DND-41 (cell line): ENCODE data around the gene VTCN1.
"Not testable (repeated sequence)": the region's sequence is repeated elsewhere in the genome, so short reads cannot be mapped to it uniquely, and the experiment has no call there.

Source experiments
- ATAC-seq: fragments of 200-7000 bp; cut with Tn5 transposase; 3 replicates; pipeline ENCODE4 v1.9.1; 2021; ENCODE audit warnings: low read depth; ENCODE audit not compliant: insufficient read depth
- DNase-seq: peaks from one replicate; pipeline ENCODE4 v3.0.0-alpha.2; 2020
- H2AFZ ChIP-seq: 2 replicates; pipeline ENCODE4 v1.6.0; 2012; ENCODE audit warnings: low read depth, low read length
- H3K27ac ChIP-seq: 2 replicates; pipeline ENCODE4 v1.5.1; 2012; ENCODE audit warnings: low read length, inconsistent platforms
- H3K27me3 ChIP-seq: fragments of 200-600 bp; sonication (generic); 2 replicates; pipeline ENCODE4 v1.6.0; 2012; ENCODE audit warnings: low read length, mild to moderate bottlenecking, inconsistent platforms; ENCODE audit not compliant: insufficient read depth, poor library complexity
- H3K36me3 ChIP-seq: 2 replicates; pipeline ENCODE4 v1.5.1; 2012; ENCODE audit warnings: low read length, inconsistent platforms; ENCODE audit not compliant: insufficient read depth
- H3K4me1 ChIP-seq: 2 replicates; pipeline ENCODE4 v1.5.1; 2012; ENCODE audit warnings: mild to moderate bottlenecking, low read length; ENCODE audit not compliant: insufficient read depth
- H3K4me2 ChIP-seq: 2 replicates; pipeline ENCODE4 v1.6.0; 2012; ENCODE audit warnings: mild to moderate bottlenecking, moderate library complexity, low read length, inconsistent platforms; ENCODE audit not compliant: insufficient read depth
- H3K4me3 ChIP-seq, 2 experiments: fragments of 200-600 bp in 1 of 2; shearing (Covaris generic) in 1 of 2; 2 replicates each; pipeline ENCODE4 v1.5.1; 2012 to 2016; ENCODE audit warnings: inconsistent platforms in 2 of 2, low read length in 2 of 2, mild to moderate bottlenecking in 2 of 2, low read depth in 1 of 2, moderate library complexity in 1 of 2
- H3K79me2 ChIP-seq: 2 replicates; pipeline ENCODE4 v1.6.0; 2012; ENCODE audit warnings: low read length, inconsistent platforms; ENCODE audit not compliant: insufficient read depth
- H3K9ac ChIP-seq: 2 replicates; pipeline ENCODE4 v1.6.0; 2012; ENCODE audit warnings: low read depth, mild to moderate bottlenecking, inconsistent platforms, low read length, moderate library complexity
- H3K9me3 ChIP-seq: 2 replicates; pipeline ENCODE4 v1.5.1; 2012; ENCODE audit warnings: low read length, moderate library complexity, mild to moderate bottlenecking, inconsistent platforms; ENCODE audit not compliant: insufficient read depth, severe bottlenecking
- H4K20me1 ChIP-seq: 2 replicates; pipeline ENCODE4 v1.6.0; 2012; ENCODE audit warnings: low read length; ENCODE audit not compliant: insufficient read depth
- CTCF ChIP-seq: IDR thresholded peaks from 2 replicates; pipeline ENCODE4 v1.5.1; 2012; ENCODE audit warnings: borderline replicate concordance, low read length, moderate library complexity, mild to moderate bottlenecking; ENCODE audit not compliant: poor library complexity, severe bottlenecking; ENCODE audit errors: extremely low read depth
- EZH2 ChIP-seq: IDR thresholded peaks from 3 replicates; pipeline ENCODE4 v1.6.1; 2012; ENCODE audit warnings: borderline replicate concordance, low read depth, mild to moderate bottlenecking, moderate library complexity, low read length, inconsistent platforms; ENCODE audit not compliant: severe bottlenecking

The VTCN1 gene

GRCh38 chr1:117105722-117106121, 105.0 kb downstream of the VTCN1 start:
- TF ChIP-seq CTCF (no peak), EZH2 (no peak)
- H3K9ac ChIP-seq = no peak overlapping the region
- H3K27me3 ChIP-seq = no peaks in the 10 kb centered on the region
- no peak overlapping the region for H2AFZ ChIP-seq
- H3K4me3 ChIP-seq = no peak overlapping the region
- no peak for DNase-seq
- no peaks in the 10 kb centered on the region for H3K9me3 ChIP-seq
- peaks cover 43% of the 10 kb centered on the region for H3K36me3 ChIP-seq
- ATAC-seq = no peak
- H3K4me2 ChIP-seq = no peak overlapping the region
- H3K4me1 ChIP-seq = no peaks in the 10 kb centered on the region
- no peaks in the 10 kb centered on the region for H4K20me1 ChIP-seq
- no peak overlapping the region for H3K27ac ChIP-seq
- no peaks in the 10 kb centered on the region for H3K79me2 ChIP-seq

GRCh38 chr1:117104986-117105385, 105.7 kb downstream of the VTCN1 start:
- Histone ChIP-seq H3K4me2 (no peak overlapping the region), H3K79me2 (no peaks in the 10 kb centered on the region), H3K27ac (no peak overlapping the region), H3K27me3 (no peaks in the 10 kb centered on the region), H3K36me3 (peaks cover 50% of the 10 kb centered on the region), H3K4me3 (no peak overlapping the region), H2AFZ (no peak overlapping the region), H3K9ac (no peak overlapping the region), H3K9me3 (no peaks in the 10 kb centered on the region), H4K20me1 (no peaks in the 10 kb centered on the region), H3K4me1 (no peaks in the 10 kb centered on the region)
- no peak for ATAC-seq
- TF ChIP-seq EZH2 (no peak), CTCF (no peak)
- DNase-seq = no peak

- H3K4me1 ChIP-seq, ATAC-seq, H3K4me2 ChIP-seq, H4K20me1 ChIP-seq, H3K9ac ChIP-seq, H3K27me3 ChIP-seq, H3K4me3 ChIP-seq, H3K79me2 ChIP-seq, H3K27ac ChIP-seq, H3K9me3 ChIP-seq, H2AFZ ChIP-seq, DNase-seq: not testable (repeated sequence)
- H3K36me3 ChIP-seq = peaks cover 82% of the 10 kb centered on the region
Observed at GRCh38 chr1:117101858-117102257, 108.9 kb downstream of the VTCN1 start.

GRCh38 chr1:117101334-117101733, 109.4 kb downstream of the VTCN1 start:
- no peak for DNase-seq
- H3K9ac ChIP-seq = no peak overlapping the region
- no peaks in the 10 kb centered on the region for H3K9me3 ChIP-seq
- no peak overlapping the region for H3K4me2 ChIP-seq
- no peak overlapping the region for H2AFZ ChIP-seq
- H3K27ac ChIP-seq = no peak overlapping the region
- H3K27me3 ChIP-seq = no peaks in the 10 kb centered on the region
- no peak for ATAC-seq
- no peaks in the 10 kb centered on the region for H3K79me2 ChIP-seq
- no peaks in the 10 kb centered on the region for H3K4me1 ChIP-seq
- TF ChIP-seq CTCF = no peak
- no peak for TF ChIP-seq EZH2
- no peak overlapping the region for H3K4me3 ChIP-seq
- no peaks in the 10 kb centered on the region for H4K20me1 ChIP-seq
- H3K36me3 ChIP-seq = peaks cover 87% of the 10 kb centered on the region
